Upper lobe of right lung (tissue), 1 donor: ENCODE measurements around the gene PPP2R2C. TPM values are rescaled to one million over a fixed set of nuclear protein-coding genes. Genes with fewer than 3 reads are reported as not detected.

ENCODE experiments used
- ATAC-seq: fragments of 200-7000 bp; cut with Tn5 transposase; one replicate; pipeline ENCODE4 v1.9.1; 2020; ENCODE audit warnings: mild to moderate bottlenecking, moderate library complexity
- DNase-seq: peaks from one replicate; pipeline ENCODE4 v3.0.0-alpha.2; 2020
- H3K27ac ChIP-seq: fragments of 200-600 bp; one replicate; pipeline ENCODE4 v1.8.0; 2022
- H3K27me3 ChIP-seq: fragments of 200-600 bp; one replicate; pipeline ENCODE4 v1.8.0; 2022; ENCODE audit warnings: mild to moderate bottlenecking
- H3K36me3 ChIP-seq: fragments of 200-600 bp; one replicate; pipeline ENCODE4 v1.8.0; 2022
- H3K4me1 ChIP-seq: fragments of 200-600 bp; one replicate; pipeline ENCODE4 v1.8.0; 2022
- H3K4me3 ChIP-seq: fragments of 200-600 bp; one replicate; pipeline ENCODE4 v1.8.0; 2022; ENCODE audit warnings: mild to moderate bottlenecking
- H3K9me3 ChIP-seq: fragments of 200-600 bp; one replicate; pipeline ENCODE4 v1.8.0; 2022
- intact Hi-C: fragments of 100-400 bp; cut with DNase I; formaldehyde crosslinking; loops from one replicate; pipeline ENCODE4 v1.11.0; 2022
- total RNA-seq: library from RNA; stranded (reverse); fragmentation: NEBNext Ultra II Directional; extraction: Animal tissue kit (Norgen Biotek cat#: 25700); gene quantifications from one replicate; pipeline ENCODE4 v1.2.1, GENCODE V29; 2021
- TF ChIP-seq, protein P1 (sequence below): fragments of 200-600 bp; IDR thresholded peaks from one replicate; pipeline ENCODE4 v1.8.0; 2022; ENCODE audit warnings: antibody characterized with exemption
- donor health status: DM: no; HTN: yes; CAD: no; lungs with severe emphysema.

Gene PPP2R2C
- total RNA-seq, 1 donor from 2014 or later: 0.09 TPM

DNA sequence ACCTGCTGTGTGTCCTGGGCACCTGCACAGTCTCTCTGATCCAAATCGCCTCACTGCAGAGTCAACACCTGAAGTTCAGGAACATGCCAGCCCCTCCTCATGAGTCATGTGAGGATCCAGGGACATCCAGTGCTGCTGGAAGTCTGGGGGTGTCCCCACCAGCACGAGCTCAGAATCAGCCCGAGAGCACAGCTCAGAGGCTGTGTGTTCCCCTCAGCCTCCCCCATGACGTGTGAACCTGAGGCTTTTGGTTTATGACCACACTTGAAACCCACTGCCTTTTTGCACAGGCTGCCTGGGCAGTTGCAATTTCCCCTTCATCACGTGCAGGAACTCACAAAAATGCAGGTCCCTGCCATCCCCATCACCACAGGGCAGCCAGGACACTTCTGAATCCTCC is 47.1 kb downstream of the PPP2R2C start:
- Histone ChIP-seq H3K4me3 (no peak overlapping the region), H3K4me1 (no peaks in the 10 kb centered on the region), H3K9me3 (no peaks in the 10 kb centered on the region), H3K36me3 (no peaks in the 10 kb centered on the region), H3K27me3 (peaks cover 3% of the 10 kb centered on the region), H3K27ac (no peak overlapping the region)
- TF ChIP-seq, protein P1, sequence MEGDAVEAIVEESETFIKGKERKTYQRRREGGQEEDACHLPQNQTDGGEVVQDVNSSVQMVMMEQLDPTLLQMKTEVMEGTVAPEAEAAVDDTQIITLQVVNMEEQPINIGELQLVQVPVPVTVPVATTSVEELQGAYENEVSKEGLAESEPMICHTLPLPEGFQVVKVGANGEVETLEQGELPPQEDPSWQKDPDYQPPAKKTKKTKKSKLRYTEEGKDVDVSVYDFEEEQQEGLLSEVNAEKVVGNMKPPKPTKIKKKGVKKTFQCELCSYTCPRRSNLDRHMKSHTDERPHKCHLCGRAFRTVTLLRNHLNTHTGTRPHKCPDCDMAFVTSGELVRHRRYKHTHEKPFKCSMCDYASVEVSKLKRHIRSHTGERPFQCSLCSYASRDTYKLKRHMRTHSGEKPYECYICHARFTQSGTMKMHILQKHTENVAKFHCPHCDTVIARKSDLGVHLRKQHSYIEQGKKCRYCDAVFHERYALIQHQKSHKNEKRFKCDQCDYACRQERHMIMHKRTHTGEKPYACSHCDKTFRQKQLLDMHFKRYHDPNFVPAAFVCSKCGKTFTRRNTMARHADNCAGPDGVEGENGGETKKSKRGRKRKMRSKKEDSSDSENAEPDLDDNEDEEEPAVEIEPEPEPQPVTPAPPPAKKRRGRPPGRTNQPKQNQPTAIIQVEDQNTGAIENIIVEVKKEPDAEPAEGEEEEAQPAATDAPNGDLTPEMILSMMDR: no peak
- DNase-seq (no peak), ATAC-seq (no peak)
- intact Hi-C loops: no loop called here

GRCh38 chr4:6424425-6424824 is 48.0 kb downstream of the PPP2R2C start:
- intact Hi-C loops: no loop called here
- H3K36me3 ChIP-seq: no peaks in the 10 kb centered on the region
- H3K27me3 ChIP-seq: peaks cover 3% of the 10 kb centered on the region
- no peak for ATAC-seq
- no peak overlapping the region for H3K27ac ChIP-seq
- DNase-seq: no peak
- H3K4me3 ChIP-seq: no peak overlapping the region
- H3K9me3 ChIP-seq: no peaks in the 10 kb centered on the region
- TF ChIP-seq, protein P1: no peak
- no peaks in the 10 kb centered on the region for H3K4me1 ChIP-seq

DNA sequence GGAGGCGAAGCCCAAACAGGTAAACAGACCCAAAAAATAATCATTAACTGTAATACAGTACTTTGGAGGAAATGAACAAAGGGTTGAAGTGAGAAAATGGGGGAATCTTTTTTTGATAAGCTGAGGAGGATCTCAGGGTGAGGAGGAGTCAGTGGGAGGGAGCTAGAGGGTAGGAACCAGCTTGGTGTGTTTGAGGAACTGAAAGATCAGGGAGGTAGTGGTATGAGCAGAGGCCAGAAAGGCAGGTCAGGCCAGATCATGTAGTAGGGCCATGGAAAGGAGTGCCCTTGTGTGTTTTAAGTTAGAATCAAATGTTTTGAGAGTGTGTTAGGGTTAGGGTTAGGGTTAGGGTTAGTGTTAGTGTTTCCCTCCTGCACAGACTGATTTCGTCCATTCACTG is 48.8 kb downstream of the PPP2R2C start:
- no peaks in the 10 kb centered on the region for H3K36me3 ChIP-seq
- H3K4me1 ChIP-seq: no peaks in the 10 kb centered on the region
- DNase-seq (no peak), ATAC-seq (no peak)
- H3K27me3 ChIP-seq: peaks cover 3% of the 10 kb centered on the region
- intact Hi-C loops: no loop called here
- no peak overlapping the region for H3K27ac ChIP-seq
- TF ChIP-seq, protein P1: no peak
- H3K9me3 ChIP-seq: no peaks in the 10 kb centered on the region
- no peak overlapping the region for H3K4me3 ChIP-seq

DNA sequence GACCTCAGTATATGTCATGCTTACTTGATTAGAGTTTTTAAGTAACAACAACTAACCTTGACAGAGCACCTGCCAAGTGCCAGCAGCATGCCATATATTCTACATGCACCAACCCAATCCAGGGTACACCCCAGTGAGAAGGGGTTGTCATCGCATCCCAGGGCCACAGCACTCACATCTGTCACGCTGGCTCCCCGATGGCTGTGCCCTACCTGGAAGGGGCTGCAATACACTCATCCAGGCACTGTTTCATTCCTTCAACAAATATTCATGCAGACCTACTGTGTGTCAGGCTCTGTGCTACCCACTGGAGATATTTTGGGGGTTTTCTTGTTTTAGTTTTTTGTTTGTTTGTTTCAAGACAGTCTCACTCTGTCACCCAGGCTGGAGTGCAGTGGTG is 49.5 kb downstream of the PPP2R2C start:
- peaks cover 3% of the 10 kb centered on the region for H3K27me3 ChIP-seq
- DNase-seq (peak; percentile 7), ATAC-seq (no peak)
- intact Hi-C loops: no loop called here
- TF ChIP-seq, protein P1: no peak
- H3K4me1 ChIP-seq: no peaks in the 10 kb centered on the region
- no peak overlapping the region for H3K4me3 ChIP-seq
- H3K36me3 ChIP-seq: no peaks in the 10 kb centered on the region
- H3K9me3 ChIP-seq: no peaks in the 10 kb centered on the region
- H3K27ac ChIP-seq: no peak overlapping the region

DNA sequence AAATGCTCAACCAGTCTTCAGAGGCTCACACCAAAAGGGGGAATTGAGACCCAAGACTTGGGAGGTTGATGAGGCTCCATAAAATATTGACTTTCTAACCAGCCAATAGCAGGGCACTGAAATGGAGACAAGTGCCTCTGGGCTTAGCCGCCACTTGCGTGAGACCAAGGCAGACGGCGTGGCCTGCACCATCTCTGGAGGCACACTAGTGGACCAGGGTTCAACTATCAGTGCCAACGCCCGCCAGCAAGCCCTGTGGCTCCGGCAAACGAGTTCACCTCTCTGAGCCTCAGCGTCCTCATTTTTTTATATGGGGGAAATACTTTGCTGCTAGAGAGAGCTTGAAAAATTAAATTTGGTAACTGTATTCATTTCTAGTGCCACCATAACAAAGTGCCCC is 50.3 kb downstream of the PPP2R2C start:
- TF ChIP-seq, protein P1: no peak
- Histone ChIP-seq H3K4me3 (no peak overlapping the region), H3K27me3 (peaks cover 3% of the 10 kb centered on the region), H3K36me3 (no peaks in the 10 kb centered on the region), H3K4me1 (no peaks in the 10 kb centered on the region), H3K27ac (no peak overlapping the region), H3K9me3 (no peaks in the 10 kb centered on the region)
- peak; percentile 57 for DNase-seq
- no peak for ATAC-seq
- intact Hi-C loops: no loop called here

DNA sequence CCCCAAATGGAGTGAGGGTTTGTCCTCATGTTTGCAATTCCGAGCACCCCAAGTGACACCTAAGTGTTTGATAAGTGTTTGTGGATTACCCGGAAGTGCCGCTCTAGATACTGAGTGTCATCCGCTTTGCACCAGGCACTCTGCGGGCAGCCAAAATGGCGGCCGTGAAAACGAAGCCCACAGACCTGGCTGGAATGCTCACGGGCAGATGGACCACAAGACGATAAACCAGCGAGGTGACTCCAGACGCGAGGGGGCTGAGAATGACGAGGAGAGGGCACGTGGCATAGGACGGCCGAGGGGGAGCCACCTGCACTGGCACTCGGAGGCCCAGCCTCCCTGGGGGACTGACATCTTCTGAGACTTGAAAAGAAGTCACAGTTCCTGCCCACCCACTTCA is 51.0 kb downstream of the PPP2R2C start:
- TF ChIP-seq, protein P1: no peak
- no peak overlapping the region for H3K27ac ChIP-seq
- DNase-seq (peak; percentile 58), ATAC-seq (no peak)
- H3K36me3 ChIP-seq: no peaks in the 10 kb centered on the region
- peaks cover 10% of the 10 kb centered on the region for H3K27me3 ChIP-seq
- no peaks in the 10 kb centered on the region for H3K4me1 ChIP-seq
- H3K9me3 ChIP-seq: no peaks in the 10 kb centered on the region
- intact Hi-C loops: no loop called here
- no peak overlapping the region for H3K4me3 ChIP-seq
